ENCODE measurements around the gene MGST3. TPM values are rescaled to one million over a fixed set of nuclear protein-coding genes. Genes with fewer than 3 reads are reported as not detected.
"Not testable (repeated sequence)": the region's sequence is repeated elsewhere in the genome, so short reads cannot be mapped to it uniquely, and the experiment has no call there.

Gene MGST3
- 97.6 TPM for polyA plus RNA-seq (2013, experiment 1 of 2)
- 93.1 TPM for polyA plus RNA-seq (2013, experiment 2 of 2)

DNA sequence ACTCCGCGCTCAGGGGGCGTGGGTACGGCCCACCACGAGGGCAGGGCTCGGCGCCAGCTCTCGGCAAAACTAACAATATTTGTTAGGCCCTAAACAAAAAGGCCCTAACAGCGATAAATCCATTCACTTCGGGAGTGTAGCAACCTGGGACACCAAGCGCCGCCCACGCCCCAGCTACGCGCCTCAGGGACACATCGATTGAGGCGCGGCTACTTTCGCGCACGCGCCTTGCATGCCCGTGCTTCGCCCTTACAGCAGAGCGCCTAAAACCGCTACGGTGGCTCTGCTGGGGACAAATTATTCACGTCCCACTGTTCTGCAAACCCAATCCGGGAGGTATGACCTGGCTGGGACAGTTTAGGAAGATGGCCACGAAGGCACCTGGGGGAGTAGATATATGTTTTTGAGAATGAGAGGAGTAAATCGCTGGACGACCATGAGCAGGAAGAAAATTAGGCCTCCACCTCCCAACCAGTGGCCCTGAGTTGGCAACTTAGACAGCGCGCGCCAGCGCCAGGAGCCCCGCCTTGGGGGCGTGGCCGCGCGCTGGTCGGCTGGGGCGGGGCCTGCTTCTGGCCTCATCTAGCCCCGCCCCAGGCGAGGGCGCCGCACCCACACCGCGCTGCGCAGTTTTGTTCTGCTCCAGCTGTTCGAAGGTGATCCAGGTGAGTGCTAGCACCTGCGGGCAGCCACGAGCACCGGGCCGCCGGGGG lies at the start of gene MGST3:
Gene MGST3 (plus strand): TSS at position 606 of the 713 bp plus-strand sequence. CDS start 18,614 bp downstream, outside the sequence.
- WGBS = under 1% methylated on average over 56 of the region's 56 CpGs
- peak within 1 kb of the TSS; percentile 96 for H3K4me3 ChIP-seq (ENCODE audit: low read length)
- no peaks in the 10 kb centered on the region for H3K9me3 ChIP-seq (ENCODE audit: insufficient read depth, low read depth, low read length)
- peaks cover 6% of the 10 kb centered on the region; the same call in 1 of the 2 replicates for H3K27me3 ChIP-seq (ENCODE audit: insufficient read depth, low read length)
- peaks cover 29% of the 10 kb centered on the region for H3K4me1 ChIP-seq (ENCODE audit: insufficient read depth, low read length)
- peaks cover 3% of the 10 kb centered on the region; the same call in 1 of the 2 replicates for H3K36me3 ChIP-seq (ENCODE audit: insufficient read depth, low read length)
- peak within 1 kb of the TSS; percentile 84 for H3K9ac ChIP-seq (ENCODE audit: low read depth, low read length)
- peak within 1 kb of the TSS; percentile 90 for H3K27ac ChIP-seq (ENCODE audit: low read depth, low read length)

- no peak overlapping the region for H3K27ac ChIP-seq (ENCODE audit: low read depth, low read length)
- no peaks in the 10 kb centered on the region; the same call in 1 of the 2 replicates for H3K27me3 ChIP-seq (ENCODE audit: insufficient read depth, low read length)
- WGBS = 98% methylated on average over 25 of the region's 25 CpGs
Measured at GRCh38 chr1:165581926-165582325, 49.1 kb upstream of the MGST3 start.

GRCh38 chr1:165586398-165586797 lies 44.6 kb upstream of the MGST3 start:
- Histone ChIP-seq H3K9me3 (ENCODE audit: insufficient read depth, low read depth, low read length) (no peaks in the 10 kb centered on the region), H3K27ac (ENCODE audit: low read depth, low read length) (no peak overlapping the region), H3K4me3 (ENCODE audit: low read length) (no peak overlapping the region), H3K27me3 (ENCODE audit: insufficient read depth, low read length) (no peaks in the 10 kb centered on the region; the same call in 1 of the 2 replicates), H3K4me1 (ENCODE audit: insufficient read depth, low read length) (peaks cover 7% of the 10 kb centered on the region), H3K36me3 (ENCODE audit: insufficient read depth, low read length) (no peaks in the 10 kb centered on the region), H3K9ac (ENCODE audit: low read depth, low read length) (no peak overlapping the region)
- 59% methylated on average over 3 of the region's 3 CpGs for WGBS

More at GRCh38 chr1:165581926-165582325, 49.1 kb upstream of the MGST3 start:
- Histone ChIP-seq H3K9ac (ENCODE audit: low read depth, low read length) (no peak overlapping the region), H3K4me1 (ENCODE audit: insufficient read depth, low read length) (peaks cover 7% of the 10 kb centered on the region), H3K36me3 (ENCODE audit: insufficient read depth, low read length) (no peaks in the 10 kb centered on the region), H3K4me3 (ENCODE audit: low read length) (no peak overlapping the region), H3K9me3 (ENCODE audit: insufficient read depth, low read depth, low read length) (no peaks in the 10 kb centered on the region)

GRCh38 chr1:165591391-165591790 lies 39.6 kb upstream of the MGST3 start:
- not testable (repeated sequence) for H3K4me1 ChIP-seq (ENCODE audit: insufficient read depth, low read length); H3K4me3 ChIP-seq (ENCODE audit: low read length); H3K9ac ChIP-seq (ENCODE audit: low read depth, low read length); H3K27me3 ChIP-seq (ENCODE audit: insufficient read depth, low read length); H3K9me3 ChIP-seq (ENCODE audit: insufficient read depth, low read depth, low read length); H3K36me3 ChIP-seq (ENCODE audit: insufficient read depth, low read length); H3K27ac ChIP-seq (ENCODE audit: low read depth, low read length)
- 83% methylated on average over 2 of the region's 4 CpGs for WGBS

GRCh38 chr1:165592945-165593823 lies 37.9 kb upstream of the MGST3 start:
- WGBS = 12% methylated on average over 10 of the region's 10 CpGs
- H3K9ac ChIP-seq (ENCODE audit: low read depth, low read length) = no peak overlapping the region
- H3K9me3 ChIP-seq (ENCODE audit: insufficient read depth, low read depth, low read length) = no peaks in the 10 kb centered on the region

GRCh38 chr1:165595246-165595938 lies 35.6 kb upstream of the MGST3 start:
- WGBS = 90% methylated on average over 1 of the region's 1 CpG
- Histone ChIP-seq H3K9me3 (ENCODE audit: insufficient read depth, low read depth, low read length) (no peaks in the 10 kb centered on the region), H3K27ac (ENCODE audit: low read depth, low read length) (no peak overlapping the region), H3K4me1 (ENCODE audit: insufficient read depth, low read length) (peaks cover 13% of the 10 kb centered on the region), H3K9ac (ENCODE audit: low read depth, low read length) (no peak overlapping the region), H3K27me3 (ENCODE audit: insufficient read depth, low read length) (peaks cover 7% of the 10 kb centered on the region), H3K36me3 (ENCODE audit: insufficient read depth, low read length) (no peaks in the 10 kb centered on the region), H3K4me3 (ENCODE audit: low read length) (no peak overlapping the region)

More at GRCh38 chr1:165592945-165593823, 37.9 kb upstream of the MGST3 start:
- Histone ChIP-seq H3K27ac (ENCODE audit: low read depth, low read length) (no peak overlapping the region), H3K4me1 (ENCODE audit: insufficient read depth, low read length) (peaks cover 5% of the 10 kb centered on the region; the same call in 1 of the 2 replicates), H3K36me3 (ENCODE audit: insufficient read depth, low read length) (no peaks in the 10 kb centered on the region), H3K27me3 (ENCODE audit: insufficient read depth, low read length) (peaks cover 7% of the 10 kb centered on the region), H3K4me3 (ENCODE audit: low read length) (no peak overlapping the region)

DNA sequence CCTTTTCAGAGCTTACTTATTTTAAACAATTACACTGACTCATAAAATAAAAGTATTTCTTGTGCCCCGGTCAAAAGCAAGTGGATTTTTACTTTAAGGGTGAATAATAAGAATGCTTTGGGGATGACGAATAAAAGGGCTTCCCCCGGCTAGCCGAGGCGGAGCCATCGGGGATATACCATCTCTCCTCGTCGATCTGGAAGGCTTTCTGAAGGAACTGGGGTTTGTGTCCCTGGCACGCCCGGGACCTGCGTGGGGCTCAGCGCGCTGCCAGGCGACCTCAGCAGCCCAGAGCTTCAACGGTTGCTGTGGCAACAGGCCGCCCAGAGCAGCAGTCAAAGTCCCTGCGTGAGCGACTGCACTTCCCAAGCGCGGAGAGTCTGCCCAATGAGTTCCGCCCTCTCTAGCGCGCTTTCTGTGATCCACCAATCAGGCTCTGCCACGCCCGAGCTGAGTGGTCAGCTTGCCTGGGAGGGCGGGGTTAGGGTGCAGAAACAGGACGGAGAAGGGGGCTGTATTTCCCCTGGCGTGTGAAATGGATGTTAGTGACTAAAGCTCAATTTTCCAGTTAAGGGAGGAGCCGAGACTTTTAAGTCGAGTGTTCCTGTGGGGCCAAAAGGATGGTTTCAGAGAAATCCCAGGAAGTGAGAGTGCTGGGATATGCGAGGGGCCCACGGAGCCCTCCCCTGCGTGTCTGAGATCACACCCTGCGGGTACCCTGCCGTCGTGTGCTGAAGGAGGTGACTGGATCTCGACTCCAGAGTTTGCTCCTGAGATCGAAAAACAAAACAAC lies 33.0 kb upstream of the MGST3 start:
- Histone ChIP-seq H3K9me3 (ENCODE audit: insufficient read depth, low read depth, low read length) (no peaks in the 10 kb centered on the region), H3K4me3 (ENCODE audit: low read length) (peak overlapping the region; percentile 87), H3K27me3 (ENCODE audit: insufficient read depth, low read length) (peaks cover 7% of the 10 kb centered on the region), H3K9ac (ENCODE audit: low read depth, low read length) (peak overlapping the region; percentile 90), H3K36me3 (ENCODE audit: insufficient read depth, low read length) (no peaks in the 10 kb centered on the region), H3K27ac (ENCODE audit: low read depth, low read length) (peak overlapping the region; percentile 46; the same call in 1 of the 2 replicates), H3K4me1 (ENCODE audit: insufficient read depth, low read length) (peaks cover 15% of the 10 kb centered on the region)
- WGBS = 1% methylated on average over 37 of the region's 38 CpGs

GRCh38 chr1:165598676-165599059 lies 32.4 kb upstream of the MGST3 start:
- Histone ChIP-seq H3K9me3 (ENCODE audit: insufficient read depth, low read depth, low read length) (no peaks in the 10 kb centered on the region), H3K27me3 (ENCODE audit: insufficient read depth, low read length) (peaks cover 7% of the 10 kb centered on the region), H3K9ac (ENCODE audit: low read depth, low read length) (peak overlapping the region; percentile 90), H3K4me1 (ENCODE audit: insufficient read depth, low read length) (peaks cover 15% of the 10 kb centered on the region), H3K36me3 (ENCODE audit: insufficient read depth, low read length) (no peaks in the 10 kb centered on the region), H3K4me3 (ENCODE audit: low read length) (peak overlapping the region; percentile 87), H3K27ac (ENCODE audit: low read depth, low read length) (peak overlapping the region; percentile 46; the same call in 1 of the 2 replicates)
- WGBS = 27% methylated on average over 3 of the region's 3 CpGs

GRCh38 chr1:165600793-165601192 lies 30.2 kb upstream of the MGST3 start:
- Histone ChIP-seq H3K4me3 (ENCODE audit: low read length) (no peak overlapping the region), H3K27me3 (ENCODE audit: insufficient read depth, low read length) (no peaks in the 10 kb centered on the region), H3K9me3 (ENCODE audit: insufficient read depth, low read depth, low read length) (no peaks in the 10 kb centered on the region), H3K9ac (ENCODE audit: low read depth, low read length) (no peak overlapping the region), H3K4me1 (ENCODE audit: insufficient read depth, low read length) (peaks cover 15% of the 10 kb centered on the region), H3K36me3 (ENCODE audit: insufficient read depth, low read length) (no peaks in the 10 kb centered on the region), H3K27ac (ENCODE audit: low read depth, low read length) (no peak overlapping the region)
- 83% methylated on average over 4 of the region's 4 CpGs for WGBS

GRCh38 chr1:165603810-165604209 lies 27.2 kb upstream of the MGST3 start:
- Histone ChIP-seq H3K27ac (ENCODE audit: low read depth, low read length) (no peak overlapping the region), H3K4me3 (ENCODE audit: low read length) (no peak overlapping the region), H3K27me3 (ENCODE audit: insufficient read depth, low read length) (no peaks in the 10 kb centered on the region), H3K36me3 (ENCODE audit: insufficient read depth, low read length) (no peaks in the 10 kb centered on the region), H3K9me3 (ENCODE audit: insufficient read depth, low read depth, low read length) (no peaks in the 10 kb centered on the region), H3K9ac (ENCODE audit: low read depth, low read length) (no peak overlapping the region), H3K4me1 (ENCODE audit: insufficient read depth, low read length) (peaks cover 10% of the 10 kb centered on the region)
- 89% methylated on average over 2 of the region's 2 CpGs for WGBS
